Natural killer cell (primary cell): ENCODE data around the gene ZNF862. TPM values are rescaled to one million over a fixed set of nuclear protein-coding genes. Genes with fewer than 3 reads are reported as not detected.
A peak's percentile ranks its signal among the peaks of the same experiment; 100 is the strongest.

Experiments
- ATAC-seq, 3 donors: fragments of 150-1000 bp in 2 of 3; fragments of 200-7000 bp in 1 of 3; cut with Tn5 transposase; 1 replicate in 1 of 3; 2 replicates in 2 of 3; pipeline ENCODE4 v1.10.0; 2021; ENCODE audit warnings: mild to moderate bottlenecking in 2 of 3, moderate library complexity in 2 of 3
- DNase-seq, 2 donors: peaks; one replicate each; pipeline versions ENCODE4 v3.0.0 to v3.0.0-alpha.2; 2013 to 2021; ENCODE audit warnings: mixed read lengths in 1 of 2
- H3K27ac ChIP-seq: one replicate; pipeline ENCODE4 v1.5.1; 2013; ENCODE audit warnings: mild to moderate bottlenecking, low read length
- H3K27me3 ChIP-seq: one replicate; pipeline ENCODE4 v1.6.1; 2013; ENCODE audit warnings: low read length; ENCODE audit not compliant: control insufficient read depth, insufficient read depth
- H3K36me3 ChIP-seq: one replicate; pipeline ENCODE4 v1.6.1; 2013; ENCODE audit warnings: low read length; ENCODE audit not compliant: control insufficient read depth, insufficient read depth
- H3K4me1 ChIP-seq: one replicate; pipeline ENCODE4 v1.6.1; 2013; ENCODE audit warnings: low read length; ENCODE audit not compliant: control insufficient read depth, insufficient read depth
- H3K4me3 ChIP-seq: one replicate; pipeline ENCODE4 v1.5.1; 2013; ENCODE audit warnings: low read length
- H3K9me3 ChIP-seq: one replicate; pipeline ENCODE4 v1.6.1; 2013; ENCODE audit warnings: low read length; ENCODE audit not compliant: control insufficient read depth, insufficient read depth
- H3K27ac Mint-ChIP-seq, 2 donors: one replicate each; pipeline ENCODE4 v1.8.0; 2022; ENCODE audit warnings: mild to moderate bottlenecking in 2 of 2, mixed read lengths in 2 of 2, moderate library complexity in 1 of 2
- H3K27me3 Mint-ChIP-seq, 2 donors: one replicate each; pipeline ENCODE4 v1.8.0; 2022; ENCODE audit warnings: low read depth in 2 of 2, mixed read lengths in 2 of 2
- H3K36me3 Mint-ChIP-seq: one replicate; pipeline ENCODE4 v1.8.0; 2022; ENCODE audit warnings: mixed read lengths
- H3K4me1 Mint-ChIP-seq, 2 donors: one replicate each; pipeline ENCODE4 v1.8.0; 2022; ENCODE audit warnings: mixed read lengths in 2 of 2
- H3K4me3 Mint-ChIP-seq: one replicate; pipeline ENCODE4 v1.8.0; 2022; ENCODE audit warnings: mild to moderate bottlenecking, moderate library complexity, mixed read lengths
- H3K9me3 Mint-ChIP-seq, 2 donors: one replicate each; pipeline ENCODE4 v1.8.0; 2022; ENCODE audit warnings: mixed read lengths in 2 of 2
- WGBS: methylation state at CpG from one replicate; pipeline ENCODE4 v1.1.7; 2013; ENCODE audit warnings: missing lambda C conversion rate; ENCODE audit not compliant: insufficient coverage; 5-methylcytosine and 5-hydroxymethylcytosine counted together
- intact Hi-C: fragments of 100-400 bp; cut with micrococcal nuclease; formaldehyde crosslinking; loops from one replicate; pipeline ENCODE4 v1.14.2; 2022
- total RNA-seq, 4 donors: library from RNA; stranded (reverse); fragments of 120-200 nt in 1 of 4; gene quantifications; one replicate each; pipeline versions ENCODE4 v1.2.3 to v1.2.4, GENCODE V29; 2013 to 2022
- TF ChIP-seq, protein P1 (sequence below): fragments of 200-600 bp; IDR thresholded peaks from one replicate; pipeline ENCODE4 v1.8.0; 2022; ENCODE audit warnings: antibody characterized with exemption

ZNF862 gene
- total RNA-seq, 3 donors from 2014 or later (not counting 1 experiment from before 2014, with no cell fraction given): 21.4 to 28.9 (median 21.7) TPM

DNA sequence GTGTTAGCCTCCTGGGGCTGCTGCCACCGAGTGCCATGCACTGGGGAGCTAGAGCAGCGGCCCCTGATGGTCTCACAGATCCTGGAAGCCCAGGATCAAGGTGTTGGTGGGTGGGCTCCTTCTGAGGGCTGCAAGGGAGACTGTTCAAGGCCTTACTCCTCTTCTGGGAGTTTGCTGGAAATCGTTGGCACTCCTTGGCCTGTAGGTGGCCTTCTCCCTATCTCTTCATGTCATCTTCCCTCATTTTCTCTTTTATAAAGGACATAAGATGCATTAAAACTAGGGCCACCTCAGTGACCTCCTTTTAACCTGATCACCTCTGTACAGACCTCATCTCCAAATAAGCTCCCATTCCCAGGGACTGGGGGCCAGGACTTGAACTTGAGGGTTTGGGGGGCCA lies 27.0 kb upstream of the ZNF862 start:
- WGBS: 70% methylated on average over 2 of the region's 3 CpGs
- Mint-ChIP-seq H3K4me3 (no peak overlapping the region), H3K9me3 (no peaks in the 10 kb centered on the region), H3K27me3 (peaks cover 0 to 6% of the 10 kb centered on the region in 2 donors), H3K27ac (no peak overlapping the region), H3K4me1 (no peaks in the 10 kb centered on the region), H3K36me3 (no peaks in the 10 kb centered on the region)
- Histone ChIP-seq H3K27me3 (no peaks in the 10 kb centered on the region), H3K4me1 (no peaks in the 10 kb centered on the region), H3K27ac (no peak overlapping the region), H3K4me3 (no peak overlapping the region), H3K36me3 (no peaks in the 10 kb centered on the region), H3K9me3 (no peaks in the 10 kb centered on the region)
- intact Hi-C loops: no loop called here
- TF ChIP-seq, protein P1, sequence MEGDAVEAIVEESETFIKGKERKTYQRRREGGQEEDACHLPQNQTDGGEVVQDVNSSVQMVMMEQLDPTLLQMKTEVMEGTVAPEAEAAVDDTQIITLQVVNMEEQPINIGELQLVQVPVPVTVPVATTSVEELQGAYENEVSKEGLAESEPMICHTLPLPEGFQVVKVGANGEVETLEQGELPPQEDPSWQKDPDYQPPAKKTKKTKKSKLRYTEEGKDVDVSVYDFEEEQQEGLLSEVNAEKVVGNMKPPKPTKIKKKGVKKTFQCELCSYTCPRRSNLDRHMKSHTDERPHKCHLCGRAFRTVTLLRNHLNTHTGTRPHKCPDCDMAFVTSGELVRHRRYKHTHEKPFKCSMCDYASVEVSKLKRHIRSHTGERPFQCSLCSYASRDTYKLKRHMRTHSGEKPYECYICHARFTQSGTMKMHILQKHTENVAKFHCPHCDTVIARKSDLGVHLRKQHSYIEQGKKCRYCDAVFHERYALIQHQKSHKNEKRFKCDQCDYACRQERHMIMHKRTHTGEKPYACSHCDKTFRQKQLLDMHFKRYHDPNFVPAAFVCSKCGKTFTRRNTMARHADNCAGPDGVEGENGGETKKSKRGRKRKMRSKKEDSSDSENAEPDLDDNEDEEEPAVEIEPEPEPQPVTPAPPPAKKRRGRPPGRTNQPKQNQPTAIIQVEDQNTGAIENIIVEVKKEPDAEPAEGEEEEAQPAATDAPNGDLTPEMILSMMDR: no peak
- peak in 1 of 2 donors; percentile 17 for DNase-seq
- ATAC-seq: no peak

DNA sequence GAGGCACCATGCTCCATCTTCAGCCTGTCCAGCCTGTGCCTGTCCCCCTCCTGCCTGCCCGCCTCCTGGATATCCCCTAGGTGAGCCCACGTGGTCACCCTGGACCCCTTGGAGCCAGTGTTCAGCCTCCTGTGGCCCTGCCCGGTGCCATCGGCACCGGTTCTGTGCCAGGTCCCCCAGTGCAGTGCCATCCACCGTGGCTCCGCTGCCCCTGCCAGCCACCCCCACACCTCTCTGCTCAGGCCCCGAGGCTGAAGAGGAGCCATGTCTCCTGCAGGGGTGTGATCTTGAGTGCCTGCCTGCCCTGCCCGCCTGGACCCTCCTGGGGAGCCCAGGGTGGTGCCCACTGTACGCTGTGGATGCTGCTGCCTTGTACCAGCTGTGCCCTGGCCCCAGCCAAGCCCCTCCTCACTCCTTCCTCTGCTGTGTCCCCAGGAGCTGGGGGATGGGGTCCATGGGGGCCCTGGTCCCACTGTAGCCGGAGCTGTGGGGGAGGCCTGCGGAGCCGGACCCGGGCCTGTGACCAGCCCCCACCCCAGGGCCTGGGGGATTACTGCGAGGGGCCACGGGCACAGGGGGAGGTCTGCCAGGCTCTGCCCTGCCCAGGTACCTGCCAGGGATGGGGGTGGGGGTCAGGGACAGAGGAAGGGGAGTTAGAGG lies 26.2 kb upstream of the ZNF862 start:
- intact Hi-C loops: no loop called here
- ATAC-seq: no peak
- Histone ChIP-seq H3K27me3 (no peaks in the 10 kb centered on the region), H3K4me1 (no peaks in the 10 kb centered on the region), H3K4me3 (no peak overlapping the region), H3K9me3 (no peaks in the 10 kb centered on the region), H3K36me3 (no peaks in the 10 kb centered on the region), H3K27ac (no peak overlapping the region)
- TF ChIP-seq, protein P1: no peak
- Mint-ChIP-seq H3K9me3 (no peaks in the 10 kb centered on the region), H3K4me1 (no peaks in the 10 kb centered on the region), H3K4me3 (no peak overlapping the region), H3K36me3 (no peaks in the 10 kb centered on the region), H3K27me3 (peaks cover 0 to 6% of the 10 kb centered on the region in 2 donors), H3K27ac (no peak overlapping the region)
- WGBS: 93% methylated on average over 16 of the region's 16 CpGs
- DNase-seq: no peak

DNA sequence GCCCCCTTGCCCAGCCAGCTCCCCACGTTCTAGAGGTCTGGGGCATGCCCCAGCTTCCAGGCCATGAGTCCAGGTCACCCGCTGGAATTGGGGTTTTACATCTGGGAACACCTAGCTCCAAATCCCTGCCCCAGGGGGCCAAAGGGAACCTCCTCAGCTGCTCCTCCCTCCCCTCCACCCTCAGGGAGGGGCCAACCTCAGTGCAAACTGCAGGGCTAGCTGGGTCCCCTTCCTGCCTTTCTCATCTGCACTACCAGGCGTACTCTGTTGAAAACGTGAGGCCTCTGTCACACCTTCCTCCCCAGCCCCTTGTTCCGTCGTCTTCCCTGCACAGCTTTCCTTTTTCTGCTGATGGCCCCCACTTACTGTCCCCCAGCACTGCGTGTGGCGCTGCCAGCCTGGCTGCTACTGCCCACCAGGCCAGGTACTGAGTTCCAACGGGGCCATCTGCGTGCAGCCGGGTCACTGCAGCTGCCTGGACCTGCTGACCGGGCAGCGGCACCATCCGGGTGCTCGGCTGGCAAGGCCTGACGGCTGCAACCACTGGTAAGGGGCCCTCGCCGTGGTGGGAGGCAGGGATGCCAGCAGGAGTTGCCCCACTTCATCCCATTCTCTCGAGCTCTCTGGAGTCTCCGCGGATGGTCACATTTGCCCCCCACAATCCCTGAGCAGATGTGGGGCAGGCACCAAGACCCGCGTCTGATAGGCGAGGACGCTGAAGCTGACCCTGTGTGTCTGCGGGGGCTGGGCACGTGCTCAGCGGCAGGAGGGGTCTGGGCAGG lies 24.7 kb upstream of the ZNF862 start:
- H3K36me3 Mint-ChIP-seq: no peaks in the 10 kb centered on the region
- Histone ChIP-seq H3K36me3 (no peaks in the 10 kb centered on the region), H3K4me3 (no peak overlapping the region), H3K27ac (no peak overlapping the region), H3K4me1 (no peaks in the 10 kb centered on the region), H3K27me3 (no peaks in the 10 kb centered on the region), H3K9me3 (no peaks in the 10 kb centered on the region)
- TF ChIP-seq, protein P1: no peak
- WGBS: 87% methylated on average over 28 of the region's 28 CpGs
- intact Hi-C loops: no loop called here
- H3K27me3 Mint-ChIP-seq: peaks cover 0 to 4% of the 10 kb centered on the region in 2 donors
- ATAC-seq (no peak), DNase-seq (no peak)
- H3K4me3 Mint-ChIP-seq: no peak overlapping the region
- H3K4me1 Mint-ChIP-seq: no peaks in the 10 kb centered on the region
- no peak overlapping the region for H3K27ac Mint-ChIP-seq
- no peaks in the 10 kb centered on the region for H3K9me3 Mint-ChIP-seq
